ENCODE data around the gene ENDOV.

DNA sequence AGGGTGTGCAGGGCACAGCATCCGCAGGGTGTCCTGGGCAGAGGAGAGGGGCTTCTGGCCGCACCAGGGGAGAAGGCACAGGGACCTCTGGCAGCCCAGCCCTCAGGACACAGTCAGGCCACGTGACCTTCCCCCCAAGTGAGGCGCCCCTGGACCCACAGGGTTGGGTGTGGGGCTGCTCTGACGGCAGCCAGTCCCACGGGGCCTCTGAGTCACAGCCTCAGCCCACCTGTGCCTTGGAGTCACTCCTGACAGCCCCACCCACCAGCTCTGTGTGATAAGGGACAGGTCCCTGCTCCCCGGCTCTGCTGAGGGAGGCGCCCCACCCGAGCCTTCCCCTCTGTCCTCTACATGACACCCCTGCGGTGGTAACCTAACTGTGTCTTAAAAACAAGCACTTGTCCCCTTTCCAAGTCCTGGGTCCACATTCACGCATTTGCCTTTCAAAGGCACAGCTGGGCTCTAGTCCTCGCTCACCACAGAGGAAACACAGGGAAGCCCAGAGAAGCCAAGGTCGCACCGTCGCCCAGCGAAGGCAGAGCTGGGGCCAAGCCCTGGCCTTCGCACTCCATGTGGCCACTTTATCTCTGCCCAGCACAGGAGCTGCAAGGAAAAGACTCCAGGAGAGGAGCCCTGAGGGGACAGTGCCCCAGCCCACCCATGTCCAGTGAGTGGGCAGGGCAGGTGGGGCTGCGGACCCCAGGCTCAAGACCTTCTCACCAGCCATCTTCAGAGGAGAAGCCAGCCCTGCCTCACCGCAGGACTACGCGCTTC is 66.5 kb downstream of the ENDOV start:
- TF ChIP-seq, protein P1, sequence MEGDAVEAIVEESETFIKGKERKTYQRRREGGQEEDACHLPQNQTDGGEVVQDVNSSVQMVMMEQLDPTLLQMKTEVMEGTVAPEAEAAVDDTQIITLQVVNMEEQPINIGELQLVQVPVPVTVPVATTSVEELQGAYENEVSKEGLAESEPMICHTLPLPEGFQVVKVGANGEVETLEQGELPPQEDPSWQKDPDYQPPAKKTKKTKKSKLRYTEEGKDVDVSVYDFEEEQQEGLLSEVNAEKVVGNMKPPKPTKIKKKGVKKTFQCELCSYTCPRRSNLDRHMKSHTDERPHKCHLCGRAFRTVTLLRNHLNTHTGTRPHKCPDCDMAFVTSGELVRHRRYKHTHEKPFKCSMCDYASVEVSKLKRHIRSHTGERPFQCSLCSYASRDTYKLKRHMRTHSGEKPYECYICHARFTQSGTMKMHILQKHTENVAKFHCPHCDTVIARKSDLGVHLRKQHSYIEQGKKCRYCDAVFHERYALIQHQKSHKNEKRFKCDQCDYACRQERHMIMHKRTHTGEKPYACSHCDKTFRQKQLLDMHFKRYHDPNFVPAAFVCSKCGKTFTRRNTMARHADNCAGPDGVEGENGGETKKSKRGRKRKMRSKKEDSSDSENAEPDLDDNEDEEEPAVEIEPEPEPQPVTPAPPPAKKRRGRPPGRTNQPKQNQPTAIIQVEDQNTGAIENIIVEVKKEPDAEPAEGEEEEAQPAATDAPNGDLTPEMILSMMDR (optimal IDR thresholded peaks at IDR 0.05 in 1 of 3, IDR thresholded peaks at IDR 0.05 in 1 of 3, conservative IDR thresholded peaks at IDR 0.05 in 1 of 3; ENCODE audit: extremely low read depth in 1 of 3, insufficient read depth in 2 of 3, low read length in 3 of 3) = no peak
- no peak for TF ChIP-seq EZH2 (IDR thresholded peaks at IDR 0.05; ENCODE audit: low read length)
